GM20431 (cell line): ENCODE results near the gene NUBP2.

Experiments
- in situ Hi-C: fragments of 300-500 bp; cut with MseI, MboI; formaldehyde crosslinking; loops from one replicate; pipeline ENCODE4 v1.15.0; 2020; ENCODE audit warnings: low sequenced_read_pairs; ENCODE audit not compliant: unreplicated experiment

Gene NUBP2

DNA sequence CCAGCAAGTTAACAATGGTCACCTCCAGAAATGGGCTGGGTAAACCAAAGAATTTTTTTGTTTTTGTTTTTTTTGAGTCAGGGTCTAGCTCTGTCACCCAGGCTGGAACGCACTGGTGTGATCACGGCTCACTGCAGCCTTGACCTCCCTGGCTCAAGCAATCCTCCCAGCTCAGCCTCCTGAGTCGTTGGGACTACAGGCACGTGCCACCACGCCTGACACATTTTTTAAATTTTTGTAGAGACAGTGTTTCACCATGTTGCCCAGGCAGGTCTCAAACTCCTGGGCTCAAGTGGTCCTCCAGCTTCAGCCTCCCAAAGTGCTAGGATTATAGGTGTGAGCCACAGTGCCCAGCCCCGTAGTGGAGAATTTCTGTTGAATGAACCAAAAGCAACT lies 2.1 kb upstream of the NUBP2 start:
- in situ Hi-C loops = no loop called here

DNA sequence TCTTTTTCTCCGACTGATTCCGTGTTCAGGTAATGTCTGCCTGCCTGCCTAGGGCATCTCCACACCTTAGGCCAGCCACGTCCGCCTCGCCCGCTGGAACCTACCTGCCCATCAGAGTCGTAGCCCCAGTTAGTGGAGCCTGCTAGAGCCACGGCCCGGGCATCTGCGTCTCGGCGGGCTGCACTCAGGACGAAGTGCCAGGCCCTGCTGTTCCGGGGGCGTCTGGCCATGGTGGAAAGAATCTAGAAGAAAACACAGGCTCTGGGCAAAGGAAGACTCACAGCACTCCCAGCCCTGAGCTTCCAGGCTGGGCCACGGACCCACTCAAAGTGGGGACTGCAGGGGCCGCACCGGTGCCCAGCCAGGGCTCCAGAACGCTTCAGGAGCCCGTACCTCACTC lies 1.5 kb upstream of the NUBP2 start:
- in situ Hi-C loops = no loop called here

DNA sequence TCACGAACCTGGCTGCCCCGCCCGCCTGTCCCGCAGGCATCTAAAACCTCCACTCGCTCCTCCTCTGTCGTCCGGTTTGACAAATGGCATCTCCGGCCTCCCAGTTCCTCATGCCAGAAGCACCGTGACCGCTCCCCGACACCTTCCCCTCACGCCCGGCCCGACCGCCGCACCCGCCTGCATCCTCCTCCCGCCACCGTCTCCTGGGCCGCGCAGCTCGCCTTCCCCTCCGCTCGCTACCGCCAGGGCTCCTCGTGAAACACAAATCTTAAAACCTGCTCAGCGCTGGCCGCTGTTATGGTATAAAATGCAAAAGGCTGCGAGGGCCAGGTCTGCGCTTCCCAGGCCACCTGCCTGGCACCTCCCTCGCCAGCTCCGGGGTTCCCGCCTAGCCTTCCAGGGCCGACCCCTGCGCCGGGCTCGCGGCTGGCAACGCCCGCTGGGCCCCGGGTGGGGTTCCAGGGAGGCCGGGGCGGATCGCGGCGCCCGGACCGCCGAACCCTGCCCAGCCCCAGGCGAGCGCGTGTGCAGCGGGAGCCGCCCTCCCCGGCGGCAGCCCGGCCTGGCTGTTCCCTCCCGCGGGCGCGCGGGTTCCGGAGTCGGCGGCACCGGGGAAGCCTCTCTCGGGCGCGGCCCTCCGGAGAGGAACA lies 877 bp upstream of the NUBP2 start:
- in situ Hi-C loops = no loop called here

DNA sequence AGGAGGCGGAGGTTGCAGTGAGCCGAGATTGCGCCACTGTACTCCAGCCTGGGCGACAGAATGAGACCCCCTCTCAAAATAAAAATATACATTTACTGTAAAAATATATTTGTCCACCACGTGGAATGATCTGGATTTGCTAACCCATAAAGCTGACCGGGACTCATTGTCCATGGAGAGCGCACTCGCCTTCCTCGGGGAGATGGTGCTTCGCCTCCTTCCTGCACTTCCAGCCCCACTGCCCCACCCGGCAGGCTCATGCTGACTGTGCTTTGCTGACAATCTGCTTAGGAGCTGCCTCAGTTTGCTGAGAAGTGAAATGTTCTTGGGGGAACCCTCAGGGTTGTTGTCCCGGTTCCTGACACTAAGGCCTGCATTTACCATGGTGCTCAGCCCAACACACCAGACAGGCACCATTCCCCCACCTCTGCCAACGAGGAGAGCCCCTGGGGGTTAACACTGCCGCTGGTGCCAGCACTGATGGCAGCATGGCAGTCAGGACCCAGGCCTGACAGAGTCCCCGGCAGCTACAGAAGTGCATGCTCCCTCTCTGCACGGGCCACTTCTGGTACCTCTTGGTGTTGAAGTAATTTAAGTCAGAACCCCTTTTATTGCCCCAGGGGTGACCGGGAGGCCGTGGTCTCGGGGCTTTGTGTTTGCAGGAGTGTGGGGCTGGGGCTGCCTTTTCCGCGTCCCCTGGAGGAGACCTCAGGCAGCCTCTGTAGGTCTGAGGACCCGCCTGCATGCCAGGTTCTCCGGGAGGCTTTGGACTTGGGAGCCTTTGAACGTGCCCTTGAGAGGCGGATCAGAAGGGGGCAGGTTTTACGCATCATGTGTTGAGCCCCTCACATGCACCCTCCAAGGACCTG lies 2.5 kb downstream of the NUBP2 start:
- in situ Hi-C loops = no loop called here

DNA sequence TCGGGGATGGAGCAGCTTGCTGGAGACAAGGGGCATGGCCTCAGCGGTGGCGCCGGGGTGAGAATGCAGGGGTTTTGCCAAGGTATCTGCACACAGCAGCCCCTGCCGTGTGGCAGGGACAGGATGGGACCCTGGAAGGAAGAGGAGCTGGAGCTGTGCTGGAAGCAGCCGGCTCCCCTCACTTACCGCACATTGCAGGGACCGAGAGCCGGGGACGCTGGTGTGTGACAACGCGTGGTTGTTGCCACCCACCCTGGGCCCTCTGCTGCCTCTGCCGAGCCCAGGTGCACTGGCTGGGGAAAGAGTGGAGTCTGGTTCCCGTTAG lies 3.0 kb downstream of the NUBP2 start:
- in situ Hi-C loops = no loop called here

DNA sequence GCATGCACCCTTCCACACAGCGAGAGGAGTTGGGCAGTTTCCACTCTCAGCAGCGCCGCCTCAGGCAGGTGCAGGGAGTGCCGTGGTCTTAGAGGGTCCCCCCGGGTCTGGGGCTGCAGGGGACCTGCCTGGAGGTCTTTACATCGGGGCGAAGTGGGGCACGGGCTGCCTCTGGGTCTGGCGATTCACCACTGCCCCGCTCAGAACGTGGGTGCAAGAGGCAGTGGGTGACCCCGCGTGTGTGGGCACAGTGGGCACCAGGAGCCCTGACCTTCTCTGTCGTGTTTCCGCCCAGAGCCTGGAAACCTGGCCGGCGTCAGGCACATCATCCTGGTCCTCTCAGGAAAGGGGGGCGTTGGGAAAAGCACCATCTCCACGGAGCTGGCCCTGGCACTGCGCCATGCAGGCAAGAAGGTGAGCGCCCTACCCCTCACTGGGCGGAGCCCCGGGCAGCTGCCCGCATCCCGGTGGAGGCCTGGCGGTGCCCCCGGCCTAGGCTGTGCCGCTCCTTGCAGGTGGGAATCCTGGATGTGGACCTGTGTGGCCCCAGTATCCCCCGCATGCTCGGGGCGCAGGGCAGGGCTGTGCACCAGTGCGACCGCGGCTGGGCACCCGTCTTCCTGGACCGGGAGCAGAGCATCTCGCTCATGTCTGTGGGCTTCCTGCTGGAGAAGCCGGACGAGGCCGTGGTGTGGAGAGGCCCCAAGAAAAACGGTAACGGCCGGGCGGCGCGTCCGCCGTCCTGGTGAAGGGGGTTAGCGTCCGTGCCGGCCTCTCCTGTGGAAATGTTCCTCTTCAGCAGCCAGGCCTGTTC lies 3.7 kb downstream of the NUBP2 start:
- in situ Hi-C loops = no loop called here

DNA sequence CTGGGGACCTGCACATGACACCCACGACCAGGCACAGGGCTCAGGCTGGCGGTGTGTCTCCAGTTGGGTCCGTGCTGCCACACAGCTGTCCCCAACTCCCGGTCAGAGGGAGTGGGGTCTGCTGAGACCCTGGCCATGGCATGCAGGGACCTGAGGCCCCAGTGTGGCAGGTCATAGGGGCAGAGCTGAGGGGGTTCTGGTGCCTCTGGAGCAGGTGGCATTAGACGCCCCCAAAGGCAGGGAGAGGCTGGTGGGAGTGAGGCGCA lies 4.2 kb downstream of the NUBP2 start:
- in situ Hi-C loops = no loop called here

DNA sequence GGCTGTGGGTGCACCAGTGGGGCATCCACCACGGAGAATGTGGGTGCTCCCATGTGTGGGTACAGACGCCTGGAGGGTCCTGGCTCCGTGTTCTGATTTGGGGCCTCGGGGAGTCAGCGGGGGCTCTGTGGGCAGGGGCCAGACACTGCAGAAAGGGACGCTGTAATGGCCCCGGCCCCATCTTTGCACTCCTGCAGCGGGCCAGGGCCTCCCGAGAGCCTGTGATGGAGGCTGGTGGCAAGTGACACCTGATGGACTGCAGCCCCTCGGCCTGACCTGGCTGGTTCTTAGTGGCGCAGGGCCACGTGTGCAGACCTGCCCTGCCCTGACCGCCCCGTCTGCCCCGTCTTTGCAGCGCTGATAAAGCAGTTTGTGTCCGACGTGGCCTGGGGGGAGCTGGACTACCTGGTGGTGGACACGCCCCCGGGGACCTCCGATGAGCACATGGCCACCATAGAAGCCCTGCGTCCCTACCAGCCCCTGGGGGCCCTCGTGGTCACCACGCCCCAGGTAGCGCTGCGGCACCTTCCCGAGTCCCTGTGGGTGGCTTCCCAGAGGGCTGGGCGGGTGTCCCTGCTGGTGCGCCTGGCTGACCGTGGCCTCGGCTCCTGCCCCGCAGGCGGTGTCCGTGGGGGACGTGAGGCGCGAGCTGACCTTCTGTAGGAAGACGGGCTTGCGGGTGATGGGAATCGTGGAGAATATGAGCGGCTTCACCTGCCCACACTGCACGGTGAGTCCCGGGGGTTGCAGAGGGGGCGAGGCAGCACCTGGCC lies 4.7 kb downstream of the NUBP2 start:
- in situ Hi-C loops = no loop called here

DNA sequence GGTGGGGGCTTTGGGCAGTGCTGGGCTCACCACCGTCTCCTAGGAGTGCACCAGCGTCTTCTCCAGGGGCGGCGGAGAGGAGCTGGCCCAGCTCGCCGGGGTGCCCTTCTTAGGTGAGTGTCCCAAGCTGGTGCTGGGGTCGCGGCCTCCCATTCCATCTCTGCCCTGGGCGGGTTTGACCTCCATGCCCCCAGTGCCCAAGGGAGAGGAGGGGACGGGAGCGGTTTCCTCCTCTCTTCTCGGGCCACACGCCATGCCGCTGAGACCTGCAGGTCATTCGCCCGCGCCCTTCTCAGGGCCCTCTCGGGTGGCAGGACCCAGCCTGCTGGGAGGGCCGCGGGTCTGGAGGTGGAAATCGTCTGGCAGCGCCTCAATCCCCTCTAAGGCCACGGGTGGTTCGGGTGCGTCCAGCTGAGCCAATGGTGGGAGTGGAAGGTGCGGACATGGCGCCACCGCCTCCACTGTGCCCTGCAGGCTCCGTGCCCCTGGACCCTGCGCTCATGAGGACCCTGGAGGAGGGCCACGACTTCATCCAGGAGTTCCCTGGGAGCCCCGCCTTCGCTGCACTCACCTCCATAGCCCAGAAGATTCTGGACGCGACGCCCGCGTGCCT lies 5.4 kb downstream of the NUBP2 start:
- in situ Hi-C loops = no loop called here

DNA sequence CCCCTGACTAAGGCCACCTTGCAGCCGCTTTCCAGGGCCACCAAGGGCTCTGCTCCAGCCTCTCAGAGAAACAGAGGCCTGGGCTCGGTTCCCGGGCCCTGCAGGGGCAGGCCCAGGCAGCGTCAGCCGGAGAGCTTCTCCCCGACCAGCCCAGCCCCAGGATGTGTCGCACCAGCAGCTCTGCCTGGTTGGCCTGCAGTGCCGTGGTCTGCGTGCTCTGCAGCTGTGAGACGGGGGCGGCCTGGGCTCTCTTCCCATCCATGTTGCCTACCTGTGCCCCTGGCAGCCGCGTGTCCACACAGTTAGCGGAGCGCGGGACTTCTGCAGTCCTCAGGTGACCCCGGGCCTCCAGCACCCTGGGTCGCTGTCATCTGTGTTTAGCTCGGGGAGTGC lies 5.9 kb downstream of the NUBP2 start:
- in situ Hi-C loops = no loop called here

DNA sequence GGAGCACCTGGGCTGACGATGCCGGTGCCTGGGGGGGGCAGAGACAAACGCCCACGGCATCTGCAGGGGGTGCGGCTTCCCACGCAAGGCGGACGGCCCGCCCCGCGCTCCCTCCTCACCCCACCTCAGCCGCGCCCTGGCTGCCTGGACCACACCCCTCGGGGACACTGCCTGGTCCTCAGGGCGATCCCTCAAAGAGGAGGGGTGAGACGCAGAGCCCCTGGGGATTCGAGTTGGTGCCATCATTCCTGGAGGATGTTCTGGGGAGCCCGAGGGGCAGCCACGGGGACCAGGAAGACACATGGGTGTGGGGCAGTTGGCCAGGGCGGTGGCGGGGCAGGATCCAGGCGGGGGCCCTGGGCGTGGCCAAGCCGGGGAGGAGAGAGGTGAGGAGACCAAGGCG lies 6.9 kb downstream of the NUBP2 start:
- in situ Hi-C loops = no loop called here

DNA sequence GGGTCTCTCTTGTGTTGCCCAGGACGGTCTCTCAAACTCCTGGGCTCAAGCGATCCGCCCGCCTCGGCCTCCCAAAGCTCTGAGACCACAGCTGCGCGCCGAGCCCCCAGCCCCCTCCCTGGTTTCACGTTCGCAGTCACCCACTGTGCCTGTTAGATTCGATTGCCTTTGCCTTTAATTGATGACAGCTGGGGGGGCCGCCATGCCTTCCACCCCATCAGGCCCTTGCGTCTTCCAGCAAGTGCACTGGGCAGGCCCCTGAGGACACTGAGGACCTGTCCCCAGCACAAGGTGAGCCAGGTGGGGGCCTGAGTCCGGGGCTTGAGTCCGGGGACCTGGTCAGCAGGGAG lies 7.5 kb downstream of the NUBP2 start:
- in situ Hi-C loops = no loop called here

DNA sequence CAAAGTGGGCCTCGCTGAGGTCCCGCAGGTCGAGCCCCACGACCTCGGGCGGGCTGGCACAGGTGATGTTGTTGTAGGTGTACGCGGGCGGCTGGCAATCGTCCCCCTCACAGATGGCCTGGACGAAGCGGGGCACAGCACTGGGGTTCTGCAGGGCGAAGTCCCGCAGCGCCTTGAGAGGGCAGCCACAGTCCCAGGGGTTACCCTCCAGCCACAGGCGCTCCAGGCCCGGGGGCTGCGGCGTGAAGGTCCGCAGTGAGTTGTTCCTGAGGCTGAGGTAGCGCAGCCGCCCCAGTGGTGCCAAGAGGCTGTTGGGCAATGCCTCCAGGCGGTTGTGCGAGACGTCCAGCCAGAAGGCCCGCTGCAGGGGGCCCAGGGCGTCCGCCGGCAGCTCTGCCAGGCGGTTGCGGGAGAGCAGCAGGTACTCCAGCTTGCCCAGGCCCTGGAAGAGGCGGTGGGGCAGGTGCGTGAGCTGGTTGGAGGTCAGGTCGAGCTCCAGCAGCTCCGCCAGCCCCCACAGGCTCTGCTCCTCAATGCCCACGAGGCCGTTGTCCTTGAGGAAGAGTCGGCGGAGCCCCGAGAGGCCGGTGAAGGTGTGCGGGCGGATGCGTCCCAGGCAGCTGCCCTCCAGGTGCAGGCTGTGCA lies 8.0 kb downstream of the NUBP2 start:
- in situ Hi-C loops = no loop called here

DNA sequence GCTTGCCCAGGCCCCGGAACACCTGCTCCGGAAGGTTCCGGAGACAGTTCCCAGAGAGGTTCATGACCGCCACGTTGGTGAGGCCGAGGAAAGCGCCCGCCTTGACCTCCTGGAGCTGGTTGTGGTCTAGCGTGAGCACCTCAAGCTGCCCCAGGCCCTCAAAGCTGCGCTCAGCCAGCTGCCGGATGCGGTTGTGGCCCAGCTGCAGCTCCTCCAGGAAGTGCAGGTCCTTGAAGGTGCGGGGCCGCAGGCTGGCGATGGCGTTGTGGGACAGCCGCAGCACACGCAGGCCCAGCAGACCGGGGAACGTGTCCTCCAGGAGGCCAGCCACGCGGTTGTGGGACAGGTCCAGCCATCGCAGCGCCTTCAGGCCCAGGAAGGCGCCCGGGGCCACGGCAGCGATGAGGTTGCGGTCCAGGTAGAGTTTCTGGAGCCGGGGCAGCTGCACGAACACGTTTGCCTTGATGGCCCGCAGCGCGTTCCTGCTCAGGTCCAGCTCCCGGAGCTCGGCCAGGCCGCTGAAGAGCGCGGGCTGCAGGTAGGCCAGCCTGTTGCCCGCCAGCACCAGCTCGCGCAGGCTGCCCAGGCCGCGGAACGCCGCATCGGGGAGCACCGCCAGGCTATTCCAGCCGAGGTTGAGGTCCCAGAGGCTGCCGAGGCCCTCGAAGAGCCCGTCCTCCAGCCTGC lies 8.6 kb downstream of the NUBP2 start:
- in situ Hi-C loops = no loop called here

DNA sequence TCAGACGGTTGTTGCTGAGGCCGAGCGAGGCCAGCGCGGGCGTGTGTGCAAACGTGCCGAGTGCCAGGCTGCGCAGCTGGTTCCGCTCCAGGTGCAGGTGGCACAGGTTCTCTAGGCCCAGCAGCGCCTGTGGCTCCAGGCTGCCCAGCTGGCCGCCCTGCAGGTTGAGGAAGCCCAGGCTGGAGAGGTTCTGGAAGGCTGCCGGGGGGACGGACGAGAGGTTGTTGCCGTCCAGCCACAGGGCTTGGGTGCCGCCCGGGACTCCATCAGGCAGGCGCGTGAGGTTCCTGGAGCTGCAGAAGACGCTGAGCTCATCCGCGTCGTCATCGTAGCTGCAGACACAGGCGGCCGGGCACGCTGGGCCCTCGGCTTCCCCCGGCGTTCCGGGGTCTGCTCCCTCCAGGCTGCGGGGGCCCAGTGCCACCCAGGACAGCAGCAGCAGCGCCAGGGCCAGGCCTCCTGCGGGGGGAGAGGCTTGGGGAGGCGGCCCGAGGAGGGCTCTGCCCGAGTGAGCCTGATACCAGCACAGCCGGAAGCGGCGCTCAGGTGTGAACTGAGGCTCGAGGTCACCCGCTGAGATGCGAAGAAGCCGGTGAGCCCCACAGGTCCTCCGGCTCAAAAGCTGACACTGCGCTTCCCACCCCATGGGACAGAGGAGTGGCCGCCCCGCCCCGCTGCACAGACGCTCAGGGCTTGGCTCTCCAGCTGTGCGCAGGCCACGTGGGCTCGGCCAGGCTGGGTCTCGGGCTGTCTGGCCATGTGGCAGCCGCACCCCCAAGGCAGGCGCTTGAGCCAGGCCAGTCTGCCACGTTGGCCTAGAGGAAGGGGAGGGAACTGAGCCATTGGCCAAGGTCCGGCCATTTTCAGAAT lies 9.4 kb downstream of the NUBP2 start:
- in situ Hi-C loops = no loop called here

DNA sequence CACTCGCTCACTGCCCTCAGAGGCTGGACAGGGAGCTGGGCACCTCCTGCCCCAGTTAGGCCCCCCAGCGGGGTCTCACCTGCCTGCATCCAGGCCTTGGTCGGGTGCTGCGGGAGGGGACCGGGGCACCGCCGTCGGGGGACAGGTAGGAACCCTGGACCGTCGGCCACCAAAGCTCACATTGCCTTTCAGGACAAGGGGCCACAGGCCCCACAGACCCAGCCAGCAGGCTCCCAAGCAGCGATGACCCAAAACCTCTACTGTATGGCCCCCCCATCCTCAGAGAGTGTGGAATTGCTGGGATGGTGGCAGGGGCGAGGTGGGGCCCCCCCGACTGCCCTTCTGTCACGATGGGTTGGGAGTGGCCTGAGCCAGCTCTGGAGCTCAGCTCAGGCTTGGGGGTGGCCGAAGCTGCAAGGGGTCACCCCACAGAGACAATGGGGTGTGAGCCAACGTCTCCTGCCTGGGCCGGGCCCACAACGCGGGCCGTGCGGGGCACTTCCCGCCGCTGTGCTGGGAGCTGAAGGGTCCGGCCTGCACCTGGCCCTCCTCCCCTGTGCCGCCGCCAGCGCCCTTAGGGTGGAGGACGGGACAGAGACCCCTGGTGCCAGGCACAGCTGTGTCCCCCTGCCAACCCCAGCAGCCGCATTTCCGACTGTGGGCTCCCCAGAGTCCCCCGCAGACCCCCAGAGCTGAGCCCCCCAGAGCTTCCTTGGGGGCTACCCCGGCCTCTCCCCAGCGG lies 10.2 kb downstream of the NUBP2 start:
- in situ Hi-C loops = no loop called here

DNA sequence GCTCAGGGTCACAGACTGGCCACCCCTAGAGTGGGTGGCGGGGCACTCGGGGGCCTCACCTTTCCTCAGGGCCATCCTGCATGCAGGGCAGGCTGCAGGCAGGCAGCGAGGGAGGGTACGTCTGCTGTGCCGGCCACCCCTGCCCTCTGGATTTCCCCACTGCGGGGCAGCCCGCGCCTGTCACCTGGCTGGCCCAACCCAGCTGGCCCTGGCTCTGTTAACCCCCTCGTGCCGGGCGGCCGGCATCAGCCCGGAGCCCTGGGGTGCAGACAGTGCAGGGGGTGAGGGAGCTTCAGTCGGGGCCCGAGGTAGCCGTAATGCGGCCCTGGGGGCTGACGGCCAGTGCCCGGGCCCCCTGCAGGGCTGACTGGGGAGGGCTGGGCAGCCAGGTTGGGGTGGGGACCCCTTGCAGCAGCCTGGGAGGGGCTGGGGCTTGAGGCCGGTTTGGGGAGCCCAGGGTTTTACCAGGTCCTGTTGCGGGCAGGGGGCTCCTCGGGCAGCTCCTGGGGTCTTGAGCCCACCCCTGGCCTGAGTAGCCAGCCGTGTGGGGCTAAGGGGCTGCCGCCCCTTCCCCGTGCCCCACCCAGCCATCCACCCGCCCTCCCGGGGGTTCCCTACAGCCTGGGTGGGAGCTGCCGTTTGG lies 10.9 kb downstream of the NUBP2 start, which contains the start of gene IGFALS:
TSS of gene IGFALS (minus strand) at position 128 of the 643 bp plus-strand sequence. CDS start at position 75, 53 bp downstream.
- in situ Hi-C loops = no loop called here
